Measurements from ENCODE around the gene TNIP1.

The TNIP1 gene

DNA sequence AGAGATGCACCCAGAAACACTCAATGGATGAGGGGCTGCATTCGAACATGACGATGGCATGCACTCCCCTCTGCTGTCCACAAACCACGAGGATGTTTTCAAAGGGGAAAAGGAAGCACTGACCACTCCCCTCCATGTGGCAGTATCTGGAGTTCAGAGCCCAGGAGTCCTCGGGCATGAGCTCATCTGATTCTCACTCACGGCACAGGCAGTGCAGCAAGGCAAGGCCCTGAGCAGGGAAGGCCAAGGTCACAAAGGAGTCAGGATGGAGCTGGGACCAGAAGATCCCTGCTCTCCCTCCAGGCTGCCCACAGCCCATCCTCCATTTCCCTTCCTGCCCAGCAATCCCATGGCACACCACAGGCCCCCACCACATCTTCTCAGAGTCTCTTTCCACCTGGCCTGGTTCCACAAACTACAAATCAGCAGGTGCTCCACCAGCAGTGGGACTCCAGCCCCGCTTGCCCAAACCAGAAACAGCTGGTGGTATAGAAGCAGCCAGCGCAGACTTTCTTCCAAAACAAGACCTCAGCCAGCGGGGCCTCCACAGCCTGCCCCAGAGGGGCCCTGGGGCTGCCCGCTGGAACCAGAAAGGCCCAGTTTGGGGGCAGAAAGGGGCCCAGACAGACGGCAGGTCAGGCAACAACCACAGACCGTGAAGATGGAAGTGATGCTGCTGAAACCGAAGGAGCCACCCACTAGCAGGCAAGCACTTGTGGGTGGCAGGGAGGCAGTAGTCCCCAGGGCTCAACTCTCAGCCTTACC is 12.2 kb downstream of the TNIP1 start:
- H3K23ac ChIP-seq (ENCODE audit: low read length) = no peak overlapping the region
- peak overlapping the region; percentile 13 for H3K4ac ChIP-seq (ENCODE audit: low read depth, low read length)
- H3K18ac ChIP-seq (ENCODE audit: low read length) = peak overlapping the region; percentile 20
- no peak overlapping the region for H2BK120ac ChIP-seq (ENCODE audit: insufficient read depth, low read length, poor library complexity)
- H4K8ac ChIP-seq (ENCODE audit: low read depth, low read length) = no peak overlapping the region
- H2AFZ ChIP-seq (ENCODE audit: insufficient read depth, low read length, poor library complexity) = no peak overlapping the region
- H2AK5ac ChIP-seq (ENCODE audit: low read length) = no peak overlapping the region
- peaks cover 6% of the 10 kb centered on the region for H3K9me3 ChIP-seq (ENCODE audit: insufficient read depth, low read depth, low read length)
- no peak overlapping the region for H4K91ac ChIP-seq (ENCODE audit: low read depth, low read length)
- H3K9ac ChIP-seq (ENCODE audit: low read length) = no peak overlapping the region
- H4K12ac ChIP-seq (ENCODE audit: low read depth, low read length) = no peak overlapping the region
- H3K36me3 ChIP-seq (ENCODE audit: control insufficient read depth in 1 of 2, insufficient read depth in 2 of 2, low read length in 2 of 2) = peaks cover 3 to 18% of the 10 kb centered on the region in 2 experiments
- H2BK5ac ChIP-seq (ENCODE audit: low read depth, low read length, poor library complexity) = no peak overlapping the region
- peaks cover 12% of the 10 kb centered on the region for H3K79me1 ChIP-seq (ENCODE audit: low read length)
- H3K4me2 ChIP-seq (ENCODE audit: low read length) = no peak overlapping the region
- no peak for DNase-seq
- H3K79me2 ChIP-seq (ENCODE audit: control insufficient read depth, insufficient read depth, low read length, poor library complexity) = no peaks in the 10 kb centered on the region
- no peak overlapping the region for H3K14ac ChIP-seq (ENCODE audit: low read length)
- no peaks in the 10 kb centered on the region for H3K27me3 ChIP-seq (ENCODE audit: insufficient read depth, low read length)
- peak overlapping the region; percentile 23 for H2BK12ac ChIP-seq (ENCODE audit: low read length)
- H3K4me3 ChIP-seq (ENCODE audit: low read depth, low read length) = no peak overlapping the region
- H3K4me1 ChIP-seq (ENCODE audit: control insufficient read depth in 1 of 2, insufficient read depth in 2 of 2, low read length in 2 of 2) = peaks cover 12 to 24% of the 10 kb centered on the region in 2 experiments
- no CpG with 5 or more reads among the region's 12 CpGs for WGBS (ENCODE audit: extremely low coverage, insufficient coverage, insufficient read length)
- H3K27ac ChIP-seq (ENCODE audit: low read depth, low read length) = no peak overlapping the region

DNA sequence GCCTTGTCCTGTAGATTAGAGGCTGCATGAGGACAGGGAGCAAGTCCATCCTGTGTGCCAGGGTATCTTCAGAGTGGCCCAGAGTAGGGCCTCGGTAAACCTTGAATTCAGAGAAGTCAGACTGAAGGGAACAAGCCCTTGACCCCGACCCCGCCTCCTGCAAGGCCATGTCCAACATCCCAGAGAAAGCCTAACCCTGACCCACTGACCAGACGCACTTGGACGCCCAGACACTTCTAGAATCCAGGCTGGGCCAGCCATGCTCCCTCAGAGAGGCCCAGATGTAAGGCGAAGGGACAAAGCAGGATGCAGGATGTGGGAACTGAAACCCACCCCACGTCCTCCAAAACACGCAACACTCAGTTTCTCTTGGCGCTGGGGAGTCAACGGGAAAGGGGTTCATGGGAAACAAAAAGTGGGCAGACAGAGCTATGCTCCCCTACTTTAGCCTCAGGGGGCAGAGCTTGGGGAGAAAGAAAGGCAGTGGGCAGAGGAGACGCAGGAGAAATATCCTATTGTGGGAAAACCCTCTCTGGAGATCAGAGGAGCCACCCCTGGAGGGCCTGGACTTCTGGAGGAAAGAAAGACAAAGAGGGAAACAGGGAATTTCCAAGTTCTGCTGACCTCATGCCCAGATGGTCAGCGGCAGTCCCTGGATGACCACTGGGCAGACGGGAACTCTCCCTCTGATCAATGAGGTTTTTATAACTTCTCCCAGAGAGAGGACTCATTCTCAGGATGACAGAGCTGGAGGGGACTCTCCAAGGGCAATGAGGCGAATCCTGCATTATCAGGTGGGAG is 13.0 kb downstream of the TNIP1 start:
- Histone ChIP-seq H3K4me3 (ENCODE audit: low read depth, low read length) (no peak overlapping the region), H3K9ac (ENCODE audit: low read length) (no peak overlapping the region), H3K4ac (ENCODE audit: low read depth, low read length) (peak overlapping the region; percentile 13), H3K18ac (ENCODE audit: low read length) (no peak overlapping the region), H2BK5ac (ENCODE audit: low read depth, low read length, poor library complexity) (no peak overlapping the region), H2AFZ (ENCODE audit: insufficient read depth, low read length, poor library complexity) (no peak overlapping the region), H2AK5ac (ENCODE audit: low read length) (no peak overlapping the region), H2BK120ac (ENCODE audit: insufficient read depth, low read length, poor library complexity) (no peak overlapping the region), H3K36me3 (ENCODE audit: control insufficient read depth in 1 of 2, insufficient read depth in 2 of 2, low read length in 2 of 2) (peaks cover 4 to 21% of the 10 kb centered on the region in 2 experiments), H3K9me3 (ENCODE audit: insufficient read depth, low read depth, low read length) (peaks cover 6% of the 10 kb centered on the region), H2BK12ac (ENCODE audit: low read length) (no peak overlapping the region), H3K14ac (ENCODE audit: low read length) (no peak overlapping the region), H3K27me3 (ENCODE audit: insufficient read depth, low read length) (no peaks in the 10 kb centered on the region), H3K4me2 (ENCODE audit: low read length) (no peak overlapping the region), H3K23ac (ENCODE audit: low read length) (no peak overlapping the region), H4K12ac (ENCODE audit: low read depth, low read length) (peak overlapping the region; percentile 9), H3K27ac (ENCODE audit: low read depth, low read length) (no peak overlapping the region), H3K79me1 (ENCODE audit: low read length) (peaks cover 16% of the 10 kb centered on the region), H4K8ac (ENCODE audit: low read depth, low read length) (no peak overlapping the region), H4K91ac (ENCODE audit: low read depth, low read length) (no peak overlapping the region), H3K4me1 (ENCODE audit: control insufficient read depth in 1 of 2, insufficient read depth in 2 of 2, low read length in 2 of 2) (peaks cover 20 to 31% of the 10 kb centered on the region in 2 experiments), H3K79me2 (ENCODE audit: control insufficient read depth, insufficient read depth, low read length, poor library complexity) (no peaks in the 10 kb centered on the region)
- no peak for DNase-seq
- no CpG with 5 or more reads among the region's 14 CpGs for WGBS (ENCODE audit: extremely low coverage, insufficient coverage, insufficient read length)

GRCh38 chr5:151066920-151067319 is 13.9 kb downstream of the TNIP1 start:
- Histone ChIP-seq H3K4me3 (ENCODE audit: low read depth, low read length) (no peak overlapping the region), H3K18ac (ENCODE audit: low read length) (peak overlapping the region; percentile 38), H3K4me1 (ENCODE audit: control insufficient read depth in 1 of 2, insufficient read depth in 2 of 2, low read length in 2 of 2) (peaks cover 17 to 27% of the 10 kb centered on the region in 2 experiments), H3K4me2 (ENCODE audit: low read length) (no peak overlapping the region), H3K23ac (ENCODE audit: low read length) (no peak overlapping the region), H2AK5ac (ENCODE audit: low read length) (no peak overlapping the region), H2AFZ (ENCODE audit: insufficient read depth, low read length, poor library complexity) (no peak overlapping the region), H3K9me3 (ENCODE audit: insufficient read depth, low read depth, low read length) (peaks cover 6% of the 10 kb centered on the region), H3K36me3 (ENCODE audit: control insufficient read depth in 1 of 2, insufficient read depth in 2 of 2, low read length in 2 of 2) (peaks cover 12 to 26% of the 10 kb centered on the region in 2 experiments), H2BK12ac (ENCODE audit: low read length) (no peak overlapping the region), H3K27me3 (ENCODE audit: insufficient read depth, low read length) (no peaks in the 10 kb centered on the region), H2BK5ac (ENCODE audit: low read depth, low read length, poor library complexity) (no peak overlapping the region), H3K79me1 (ENCODE audit: low read length) (peaks cover 13% of the 10 kb centered on the region), H3K4ac (ENCODE audit: low read depth, low read length) (no peak overlapping the region), H4K91ac (ENCODE audit: low read depth, low read length) (no peak overlapping the region), H3K14ac (ENCODE audit: low read length) (no peak overlapping the region), H4K8ac (ENCODE audit: low read depth, low read length) (no peak overlapping the region), H3K27ac (ENCODE audit: low read depth, low read length) (no peak overlapping the region), H2BK120ac (ENCODE audit: insufficient read depth, low read length, poor library complexity) (no peak overlapping the region), H3K79me2 (ENCODE audit: control insufficient read depth, insufficient read depth, low read length, poor library complexity) (no peaks in the 10 kb centered on the region), H3K9ac (ENCODE audit: low read length) (no peak overlapping the region), H4K12ac (ENCODE audit: low read depth, low read length) (no peak overlapping the region)
- no peak for DNase-seq
- WGBS (ENCODE audit: extremely low coverage, insufficient coverage, insufficient read length) = no CpG with 5 or more reads among the region's 6 CpGs

DNA sequence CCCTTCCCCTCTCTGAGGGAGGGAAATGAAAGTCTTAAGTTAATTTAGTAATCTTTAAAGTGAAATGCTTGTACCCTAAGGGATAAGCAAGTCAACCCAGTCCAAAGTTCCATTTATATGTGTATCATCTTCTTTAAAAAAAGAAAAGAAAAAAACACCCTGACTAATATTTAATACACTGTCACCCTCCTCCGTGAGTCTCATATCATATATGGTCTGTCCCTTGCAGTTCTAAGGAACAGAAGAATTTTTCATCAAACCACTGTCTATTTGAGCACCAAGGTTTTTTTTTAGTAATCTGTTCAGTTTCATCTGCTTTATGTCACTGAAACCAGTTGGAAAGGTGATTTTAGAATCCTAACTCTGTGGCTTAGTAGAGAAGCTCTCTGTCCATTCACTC is 15.2 kb downstream of the TNIP1 start:
- no peak overlapping the region for H3K9ac ChIP-seq (ENCODE audit: low read length)
- no peak overlapping the region for H3K27ac ChIP-seq (ENCODE audit: low read depth, low read length)
- no peak overlapping the region for H3K18ac ChIP-seq (ENCODE audit: low read length)
- H2BK12ac ChIP-seq (ENCODE audit: low read length) = no peak overlapping the region
- peaks cover 18 to 32% of the 10 kb centered on the region in 2 experiments for H3K36me3 ChIP-seq (ENCODE audit: control insufficient read depth in 1 of 2, insufficient read depth in 2 of 2, low read length in 2 of 2)
- H4K8ac ChIP-seq (ENCODE audit: low read depth, low read length) = no peak overlapping the region
- H3K14ac ChIP-seq (ENCODE audit: low read length) = no peak overlapping the region
- no CpG with 5 or more reads among the region's 1 CpG for WGBS (ENCODE audit: extremely low coverage, insufficient coverage, insufficient read length)
- H4K91ac ChIP-seq (ENCODE audit: low read depth, low read length) = no peak overlapping the region
- H2AFZ ChIP-seq (ENCODE audit: insufficient read depth, low read length, poor library complexity) = no peak overlapping the region
- no peak overlapping the region for H2BK5ac ChIP-seq (ENCODE audit: low read depth, low read length, poor library complexity)
- no peak overlapping the region for H4K12ac ChIP-seq (ENCODE audit: low read depth, low read length)
- no peak overlapping the region for H3K4me3 ChIP-seq (ENCODE audit: low read depth, low read length)
- no peak overlapping the region for H3K4me2 ChIP-seq (ENCODE audit: low read length)
- H3K79me1 ChIP-seq (ENCODE audit: low read length) = peaks cover 11% of the 10 kb centered on the region
- H3K4me1 ChIP-seq (ENCODE audit: control insufficient read depth in 1 of 2, insufficient read depth in 2 of 2, low read length in 2 of 2) = peaks cover 17 to 27% of the 10 kb centered on the region in 2 experiments
- no peaks in the 10 kb centered on the region for H3K27me3 ChIP-seq (ENCODE audit: insufficient read depth, low read length)
- DNase-seq = no peak
- H3K23ac ChIP-seq (ENCODE audit: low read length) = no peak overlapping the region
- no peak overlapping the region for H3K4ac ChIP-seq (ENCODE audit: low read depth, low read length)
- no peaks in the 10 kb centered on the region for H3K79me2 ChIP-seq (ENCODE audit: control insufficient read depth, insufficient read depth, low read length, poor library complexity)
- H2BK120ac ChIP-seq (ENCODE audit: insufficient read depth, low read length, poor library complexity) = no peak overlapping the region
- H2AK5ac ChIP-seq (ENCODE audit: low read length) = no peak overlapping the region
- peaks cover 6% of the 10 kb centered on the region for H3K9me3 ChIP-seq (ENCODE audit: insufficient read depth, low read depth, low read length)

Data from trophoblast cell (in vitro differentiated cells and primary cell).